ENCODE data around the gene MISP3.

The MISP3 gene

GRCh38 chr19:14053500-14053899 is 19.1 kb upstream of the MISP3 start:
- DNase-seq (ENCODE audit: low spot score), result no peak

DNA sequence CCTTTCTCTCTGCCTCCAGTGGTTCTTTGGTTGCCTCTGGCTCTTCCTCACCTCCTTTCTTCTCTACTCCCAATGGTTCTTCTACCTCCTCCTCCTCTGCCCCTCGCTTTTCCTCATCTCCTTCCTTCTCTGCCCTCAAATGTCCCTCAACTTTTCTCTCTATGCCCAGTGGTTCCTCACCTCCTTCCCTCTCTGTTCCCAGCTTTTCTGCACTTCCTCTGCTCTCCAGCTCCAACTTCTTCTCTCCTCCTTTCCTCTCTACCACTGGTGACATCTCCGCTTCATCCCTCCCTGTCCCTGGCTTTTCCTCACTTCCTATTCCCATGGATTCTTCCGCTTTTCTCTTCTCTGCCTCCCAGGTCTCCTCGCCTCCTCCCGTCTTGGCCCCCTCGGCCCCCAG is 18.5 kb upstream of the MISP3 start:
- no peak for DNase-seq (ENCODE audit: low spot score)

GRCh38 chr19:14054721-14055120 is 17.9 kb upstream of the MISP3 start:
- DNase-seq (ENCODE audit: low spot score), result no peak

DNA sequence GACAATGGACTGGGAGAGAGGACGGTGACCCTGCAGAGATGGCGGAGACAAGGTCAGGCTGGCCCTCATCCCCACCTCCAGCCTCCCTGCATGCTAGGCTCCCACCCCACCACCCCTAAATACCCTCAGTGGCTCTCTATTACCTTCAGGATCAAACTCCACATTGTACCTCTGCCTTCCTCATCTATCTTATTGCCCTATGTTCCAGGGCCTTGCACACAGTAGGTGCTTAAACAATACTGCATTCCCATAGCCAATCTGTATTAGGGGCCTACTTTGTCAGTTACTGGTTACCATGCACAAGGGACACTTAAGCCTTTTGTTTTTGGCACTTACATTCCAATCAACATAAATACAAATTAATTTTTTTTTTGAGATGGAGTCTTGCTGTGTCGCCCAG is 17.2 kb upstream of the MISP3 start:
- DNase-seq (ENCODE audit: low spot score), result no peak

DNA sequence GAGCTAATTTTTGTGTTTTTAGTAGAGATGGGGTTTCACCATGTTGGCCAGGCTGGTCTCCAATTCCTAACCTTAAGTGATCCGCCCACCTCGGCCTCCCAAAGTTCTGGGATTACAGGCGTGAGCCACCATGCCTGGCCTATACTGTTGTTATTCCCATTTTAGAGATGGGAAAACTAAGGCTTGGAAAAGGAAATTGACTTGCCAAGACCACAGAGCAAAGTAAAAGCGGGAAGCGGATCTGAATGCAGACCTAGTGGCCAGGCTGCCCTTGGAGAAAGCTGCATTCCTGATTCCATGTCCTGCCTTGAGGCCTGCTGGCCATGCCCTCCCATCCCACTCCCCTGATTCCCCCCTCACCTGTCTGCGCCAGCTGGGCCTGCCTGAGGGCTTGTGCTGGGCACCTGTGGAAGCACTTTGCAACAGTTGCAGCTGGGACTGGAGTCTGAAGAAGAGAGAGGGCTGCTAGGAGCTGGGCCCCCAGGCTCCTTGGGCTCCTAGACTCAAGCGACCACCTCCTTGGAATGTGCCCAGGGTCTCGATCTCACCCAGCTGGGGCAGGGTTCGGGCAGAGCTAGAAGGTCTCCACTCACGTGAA is 16.4 kb upstream of the MISP3 start:
- DNase-seq (ENCODE audit: low spot score), result no peak

DNA sequence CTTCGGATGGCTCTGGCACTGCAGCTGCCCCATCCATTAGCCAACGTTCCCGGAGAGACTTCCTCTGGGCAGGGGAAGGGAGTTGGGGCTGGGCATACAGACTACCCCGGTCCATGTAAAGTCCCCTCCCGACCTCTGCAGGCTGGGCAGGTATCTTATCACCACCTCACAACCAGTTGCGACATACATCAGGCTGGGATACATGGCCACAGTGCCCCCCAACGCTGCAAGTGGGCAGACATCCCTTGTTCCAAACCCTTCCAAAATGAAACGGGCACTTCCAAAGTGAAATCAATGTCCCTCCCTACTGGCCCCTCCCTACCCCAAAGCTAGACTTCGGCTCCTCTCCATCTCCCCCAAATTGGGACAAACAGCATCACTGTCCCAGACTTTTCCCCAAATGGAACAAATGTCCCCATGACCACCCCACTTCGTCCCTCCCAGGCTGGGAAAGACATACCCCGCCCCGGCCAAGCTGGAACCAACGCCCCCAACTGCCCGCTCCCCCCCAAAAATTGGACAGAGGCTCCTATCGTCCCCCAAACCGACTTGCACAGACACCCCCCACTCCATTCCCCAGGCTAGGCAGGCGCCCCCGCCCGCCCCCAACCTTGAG is 15.7 kb upstream of the MISP3 start:
- DNase-seq (ENCODE audit: low spot score), result no peak

DNA sequence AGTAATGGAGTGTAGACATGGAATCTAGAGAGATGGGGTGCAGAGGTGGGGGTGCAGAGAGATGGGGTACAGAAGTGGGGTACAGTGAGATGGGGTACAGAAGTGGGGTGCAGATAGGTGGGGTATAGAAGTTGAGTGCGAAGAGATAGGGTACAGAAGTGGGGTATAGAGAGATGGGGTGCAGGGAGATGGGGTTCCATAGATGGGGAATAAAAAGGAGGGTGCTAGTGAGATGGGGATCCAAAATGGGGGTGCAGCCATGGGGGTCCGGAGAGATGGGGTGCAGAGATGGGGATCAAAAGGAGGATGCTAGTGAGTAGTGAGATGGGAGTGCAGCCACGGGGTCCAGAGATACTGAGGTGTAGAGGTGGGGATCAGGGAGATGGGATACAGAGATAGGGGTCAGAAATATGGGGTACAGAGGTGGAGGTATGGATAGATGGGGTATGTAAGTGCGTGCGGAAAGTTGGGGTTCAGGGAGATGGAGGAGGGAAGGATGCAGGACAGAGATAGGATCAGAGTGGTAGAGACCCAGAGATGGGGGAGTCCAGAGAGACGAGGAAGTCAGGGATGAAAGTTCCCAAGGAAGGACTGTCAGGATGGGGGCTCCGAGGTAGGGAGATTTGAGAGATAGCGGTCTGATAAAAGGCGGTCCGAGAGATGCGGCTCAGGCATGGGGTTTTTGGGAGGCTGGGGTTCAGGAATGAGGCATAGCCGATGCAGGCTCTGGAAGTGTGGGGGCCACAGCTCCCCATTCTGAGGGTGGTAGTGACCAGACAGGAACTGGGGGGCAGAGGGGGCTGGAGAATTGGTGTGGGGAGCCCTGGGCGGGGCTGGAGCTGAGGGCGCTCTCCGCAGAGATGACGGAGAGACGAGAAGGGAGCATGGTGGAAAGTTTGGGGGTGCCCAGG is 14.1 kb upstream of the MISP3 start:
- DNase-seq (ENCODE audit: low spot score), result no peak

DNA sequence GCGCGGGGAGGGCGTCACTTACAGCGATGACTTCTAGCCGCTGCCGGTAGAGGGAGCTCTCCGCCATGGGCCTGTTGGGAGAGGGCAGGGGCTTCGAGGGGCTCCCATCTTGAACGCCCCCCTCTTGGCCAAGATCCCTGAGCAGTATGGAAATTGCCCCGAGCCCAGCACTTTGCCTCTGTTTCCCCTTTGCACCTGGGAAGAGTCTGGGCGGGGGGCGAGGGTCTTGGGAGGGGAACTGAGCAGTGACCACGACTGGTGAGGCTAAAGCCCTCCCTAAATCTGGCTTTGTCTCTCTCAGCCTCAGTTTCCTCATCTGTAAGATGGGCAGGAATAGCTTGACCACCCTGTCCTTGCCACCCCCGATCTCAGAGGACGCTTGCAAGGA is 13.5 kb upstream of the MISP3 start:
- no peak for DNase-seq (ENCODE audit: low spot score)

DNA sequence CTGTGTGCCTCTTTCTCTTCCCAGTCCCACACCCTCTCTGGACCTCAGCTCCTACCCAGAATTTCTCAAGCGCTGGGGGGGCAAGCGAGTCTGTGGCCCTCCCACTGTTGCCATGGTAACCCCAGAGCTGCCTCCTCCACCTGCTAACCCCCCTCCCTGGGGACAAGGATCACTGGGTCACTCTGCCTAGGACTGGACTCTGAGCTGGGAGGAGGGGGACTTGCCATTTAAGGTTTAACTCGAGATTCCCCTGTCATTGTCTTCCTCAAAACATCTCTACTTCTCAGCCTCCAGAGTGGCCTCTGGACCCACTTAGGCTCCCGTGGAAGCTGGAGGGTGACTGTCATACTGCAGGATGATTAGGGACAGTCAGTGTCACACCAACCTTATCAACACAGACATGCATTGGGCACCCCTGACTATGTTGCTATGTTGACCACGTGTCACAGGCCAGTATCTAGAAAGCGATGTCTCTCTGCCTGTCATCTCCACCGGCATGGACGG is 12.9 kb upstream of the MISP3 start:
- no peak for DNase-seq (ENCODE audit: low spot score)

GRCh38 chr19:14061081-14061749 is 11.4 kb upstream of the MISP3 start:
- DNase-seq (ENCODE audit: low spot score), result no peak

- DNase-seq (ENCODE audit: low spot score), result no peak
Observed at GRCh38 chr19:14061751-14062557, 10.6 kb upstream of the MISP3 start, which contains the start of gene PALM3. Gene PALM3 (minus strand): TSS chr19:14062076. CDS start chr19:14061980, 96 bp downstream.

GRCh38 chr19:14062558-14062855 is 10.1 kb upstream of the MISP3 start:
- DNase-seq (ENCODE audit: low spot score), result no peak

GRCh38 chr19:14063105-14063504 is 9.5 kb upstream of the MISP3 start:
- DNase-seq (ENCODE audit: low spot score), result no peak

GRCh38 chr19:14066134-14066533 is 6.5 kb upstream of the MISP3 start:
- DNase-seq (ENCODE audit: low spot score), result no peak

DNA sequence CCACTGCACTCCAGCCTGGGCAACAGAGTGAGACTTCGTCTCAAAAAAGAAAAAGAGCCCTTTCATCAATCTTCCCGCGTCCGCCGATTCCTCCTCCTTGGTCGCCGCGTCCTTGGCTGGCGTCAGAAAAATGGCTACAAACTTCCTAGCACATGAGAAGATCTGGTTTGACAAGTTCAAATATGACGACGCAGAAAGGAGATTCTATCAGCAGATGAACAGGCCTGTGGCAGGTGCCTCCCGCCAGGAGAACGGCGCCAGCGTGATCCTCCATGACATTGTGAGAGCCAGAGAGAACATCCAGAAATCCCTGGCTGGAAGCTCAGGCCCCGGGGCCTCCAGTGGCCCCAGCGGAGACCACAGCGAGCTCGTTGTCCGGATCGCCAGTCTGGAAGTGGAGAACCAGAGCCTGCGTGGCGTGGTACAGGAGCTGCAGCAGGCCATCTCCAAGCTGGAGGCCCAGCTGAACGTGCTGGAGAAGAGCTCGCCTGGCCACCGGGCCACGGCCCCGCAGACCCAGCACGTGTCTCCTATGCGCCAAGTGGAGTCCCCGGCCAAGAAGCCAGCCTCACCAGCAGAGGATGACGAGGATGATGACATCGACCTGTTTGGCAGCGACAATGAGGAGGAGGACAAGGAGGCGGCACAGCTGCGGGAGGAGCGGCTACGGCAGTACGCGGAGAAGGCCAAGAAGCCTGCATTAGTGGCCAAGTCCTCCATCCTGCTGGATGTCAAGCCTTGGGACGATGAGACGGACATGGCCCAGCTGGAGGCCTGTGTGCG is 2.1 kb upstream of the MISP3 start:
- DNase-seq (ENCODE audit: low spot score), result no peak

GRCh38 chr19:14073261-14073924 is 807 bp downstream of the MISP3 start:
- peak; percentile 79 for DNase-seq (ENCODE audit: low spot score)

- no peak for DNase-seq (ENCODE audit: low spot score)
Observed at GRCh38 chr19:14073925-14074838, 1.6 kb downstream of the MISP3 start.

DNA sequence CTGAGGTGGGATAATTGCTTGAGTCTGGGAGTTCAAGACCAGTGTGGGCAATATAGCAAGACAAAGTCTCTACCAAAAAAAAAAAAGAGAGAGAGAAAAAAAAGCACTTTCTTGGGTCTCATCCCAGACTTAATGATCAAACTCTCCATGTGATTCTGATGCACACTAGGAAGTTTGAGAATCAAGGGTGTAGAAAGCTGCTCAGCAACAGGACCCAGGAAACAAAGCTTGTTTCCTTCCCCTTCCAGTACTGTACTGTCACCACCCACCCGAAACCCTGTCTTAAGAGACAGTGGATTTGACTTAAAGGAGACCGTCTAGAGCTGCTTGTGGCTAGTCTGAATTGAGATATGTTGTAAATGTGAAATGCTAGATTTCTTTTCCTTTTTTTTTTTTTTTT is 5.8 kb downstream of the MISP3 start:
- DNase-seq (ENCODE audit: low spot score), result no peak

Measured in Ammon's horn (tissue), 1 donor.